ENCODE results near the gene FXR2.

The FXR2 gene

GRCh38 chr17:7559320-7560171 is 55.2 kb downstream of the FXR2 start:
- peaks cover 13% of the 10 kb centered on the region for H3K36me3 ChIP-seq (ENCODE audit: insufficient read depth, low read length)
- peaks cover 8% of the 10 kb centered on the region; the same call in 1 of the 2 replicates for H3K27me3 ChIP-seq (ENCODE audit: insufficient read depth, low read length)
- no peaks in the 10 kb centered on the region for H4K20me1 ChIP-seq (ENCODE audit: insufficient read depth, low read length)
- no peaks in the 10 kb centered on the region for H3F3A ChIP-seq (ENCODE audit: insufficient read depth, low read length)
- TF ChIP-seq EZH2 (IDR thresholded peaks at IDR 0.05; ENCODE audit: borderline replicate concordance, low read length) (no peak), CTCF (IDR thresholded peaks at IDR 0.05; ENCODE audit: low read length) (no peak)
- H3K79me2 ChIP-seq (ENCODE audit: insufficient read depth, low read length): peaks cover 9% of the 10 kb centered on the region; the same call in 1 of the 2 replicates
- no peak overlapping the region for H2AFZ ChIP-seq (ENCODE audit: low read length)
- no peak overlapping the region for H3K4me3 ChIP-seq (ENCODE audit: low read depth, low read length, poor library complexity, severe bottlenecking)
- no peak overlapping the region for H3K9ac ChIP-seq (ENCODE audit: low read length)
- H3K27ac ChIP-seq (ENCODE audit: low read depth, low read length, poor library complexity, severe bottlenecking): no peak overlapping the region
- H3K4me1 ChIP-seq (ENCODE audit: insufficient read depth, low read length, severe bottlenecking): peaks cover 34% of the 10 kb centered on the region
- H3K9me3 ChIP-seq (ENCODE audit: low read length): no peaks in the 10 kb centered on the region
- H3K4me2 ChIP-seq (ENCODE audit: low read length): no peak overlapping the region
- H3K9me2 ChIP-seq (ENCODE audit: low read depth, low read length): no peaks in the 10 kb centered on the region

GRCh38 chr17:7558544-7559319 is 56.0 kb downstream of the FXR2 start, which contains the start of gene TNFSF13:
TSS of gene TNFSF13 (plus strand) at chr17:7558750. CDS start at chr17:7559040, 290 bp downstream.
- H3K27ac ChIP-seq (ENCODE audit: low read depth, low read length, poor library complexity, severe bottlenecking): no peak within 1 kb of the TSS
- peak within 1 kb of the TSS; percentile 7 for H3K4me3 ChIP-seq (ENCODE audit: low read depth, low read length, poor library complexity, severe bottlenecking)
- H3K36me3 ChIP-seq (ENCODE audit: insufficient read depth, low read length): peaks cover 5% of the 10 kb centered on the region
- H3K27me3 ChIP-seq (ENCODE audit: insufficient read depth, low read length): peaks cover 8% of the 10 kb centered on the region; the same call in 1 of the 2 replicates
- peaks cover 34% of the 10 kb centered on the region for H3K4me1 ChIP-seq (ENCODE audit: insufficient read depth, low read length, severe bottlenecking)
- H3K9me3 ChIP-seq (ENCODE audit: low read length): no peaks in the 10 kb centered on the region
- no peak within 1 kb of the TSS for H2AFZ ChIP-seq (ENCODE audit: low read length)
- H3K79me2 ChIP-seq (ENCODE audit: insufficient read depth, low read length): peaks cover 9% of the 10 kb centered on the region; the same call in 1 of the 2 replicates
- H4K20me1 ChIP-seq (ENCODE audit: insufficient read depth, low read length): no peaks in the 10 kb centered on the region
- no peak for TF ChIP-seq EZH2 (IDR thresholded peaks at IDR 0.05; ENCODE audit: borderline replicate concordance, low read length)
- no peak for TF ChIP-seq CTCF (IDR thresholded peaks at IDR 0.05; ENCODE audit: low read length)
- H3K4me2 ChIP-seq (ENCODE audit: low read length): peak within 1 kb of the TSS; percentile 24; the same call in 1 of the 2 replicates
- H3K9me2 ChIP-seq (ENCODE audit: low read depth, low read length): no peaks in the 10 kb centered on the region
- H3F3A ChIP-seq (ENCODE audit: insufficient read depth, low read length): no peaks in the 10 kb centered on the region
- H3K9ac ChIP-seq (ENCODE audit: low read length): peak within 1 kb of the TSS; percentile 19; the same call in 1 of the 2 replicates

GRCh38 chr17:7557775-7558543 is 56.7 kb downstream of the FXR2 start:
- H3K4me1 ChIP-seq (ENCODE audit: insufficient read depth, low read length, severe bottlenecking): peaks cover 28% of the 10 kb centered on the region
- no peaks in the 10 kb centered on the region for H3K36me3 ChIP-seq (ENCODE audit: insufficient read depth, low read length)
- H3K4me3 ChIP-seq (ENCODE audit: low read depth, low read length, poor library complexity, severe bottlenecking): peak overlapping the region; percentile 7
- peaks cover 8% of the 10 kb centered on the region; the same call in 1 of the 2 replicates for H3K27me3 ChIP-seq (ENCODE audit: insufficient read depth, low read length)
- no peaks in the 10 kb centered on the region for H3K9me3 ChIP-seq (ENCODE audit: low read length)
- H3K27ac ChIP-seq (ENCODE audit: low read depth, low read length, poor library complexity, severe bottlenecking): no peak overlapping the region
- H2AFZ ChIP-seq (ENCODE audit: low read length): no peak overlapping the region
- H3K9ac ChIP-seq (ENCODE audit: low read length): peak overlapping the region; percentile 19; the same call in 1 of the 2 replicates
- H4K20me1 ChIP-seq (ENCODE audit: insufficient read depth, low read length): no peaks in the 10 kb centered on the region
- peaks cover 7% of the 10 kb centered on the region; the same call in 1 of the 2 replicates for H3K79me2 ChIP-seq (ENCODE audit: insufficient read depth, low read length)
- no peak for TF ChIP-seq CTCF (IDR thresholded peaks at IDR 0.05; ENCODE audit: low read length)
- no peak for TF ChIP-seq EZH2 (IDR thresholded peaks at IDR 0.05; ENCODE audit: borderline replicate concordance, low read length)
- H3F3A ChIP-seq (ENCODE audit: insufficient read depth, low read length): no peaks in the 10 kb centered on the region
- peak overlapping the region; percentile 24; the same call in 1 of the 2 replicates for H3K4me2 ChIP-seq (ENCODE audit: low read length)
- H3K9me2 ChIP-seq (ENCODE audit: low read depth, low read length): no peaks in the 10 kb centered on the region
